Liver (tissue), 9 donors: ENCODE measurements around the gene CTSW. TPM values are rescaled to one million over a fixed set of nuclear protein-coding genes. Genes with fewer than 3 reads are reported as not detected.

Experiments
- DNase-seq: peaks from one replicate; pipeline ENCODE4 v3.0.0-alpha.2; 2017; ENCODE audit warnings: low spot score
- H3K27ac ChIP-seq, 2 donors: one replicate each; pipeline ENCODE4 v1.7.0; 2013; ENCODE audit warnings: inconsistent platforms in 2 of 2, low read length in 2 of 2, control low read depth in 1 of 2, low read depth in 1 of 2, mild to moderate bottlenecking in 1 of 2
- H3K27me3 ChIP-seq, 4 donors: one replicate each; pipeline versions ENCODE4 v1.6.1 to v1.7.0; 2013; ENCODE audit warnings: low read length in 3 of 4, inconsistent platforms in 1 of 4, mild to moderate bottlenecking in 1 of 4, moderate library complexity in 1 of 4; ENCODE audit not compliant: control insufficient read depth in 4 of 4, insufficient read depth in 4 of 4
- H3K36me3 ChIP-seq, 4 donors: one replicate each; pipeline versions ENCODE4 v1.6.1 to v1.7.0; 2013; ENCODE audit warnings: low read length in 3 of 4, mild to moderate bottlenecking in 3 of 4, low read depth in 1 of 4, moderate library complexity in 1 of 4; ENCODE audit not compliant: control insufficient read depth in 4 of 4, insufficient read depth in 3 of 4
- H3K4me1 ChIP-seq, 4 donors: one replicate each; pipeline versions ENCODE4 v1.6.1 to v1.7.0; 2013; ENCODE audit warnings: low read length in 3 of 4, mild to moderate bottlenecking in 3 of 4, moderate library complexity in 1 of 4; ENCODE audit not compliant: control insufficient read depth in 4 of 4, insufficient read depth in 4 of 4
- H3K4me3 ChIP-seq, 3 donors: one replicate each; pipeline versions ENCODE4 v1.6.1 to v1.7.0; 2013; ENCODE audit warnings: low read length in 3 of 3, control low read depth in 1 of 3, low read depth in 1 of 3, mild to moderate bottlenecking in 1 of 3
- H3K9ac ChIP-seq, 2 donors: one replicate each; pipeline ENCODE4 v1.7.0; 2013; ENCODE audit warnings: low read length in 2 of 2, mild to moderate bottlenecking in 2 of 2, moderate library complexity in 2 of 2, control low read depth in 1 of 2, low read depth in 1 of 2
- H3K9me3 ChIP-seq, 4 donors: one replicate each; pipeline versions ENCODE4 v1.6.1 to v1.7.0; 2013; ENCODE audit warnings: low read length in 3 of 4; ENCODE audit not compliant: control insufficient read depth in 4 of 4
- EGR1 ChIP-seq, 2 donors: IDR thresholded peaks; 2 replicates each; pipeline ENCODE4 v1.6.1; 2016 to 2018; ENCODE audit warnings: antibody characterized with exemption in 2 of 2, low read depth in 2 of 2
- FOXA1 ChIP-seq: IDR thresholded peaks from 2 replicates; pipeline ENCODE4 v1.6.1; 2016; ENCODE audit warnings: antibody characterized with exemption
- FOXA2 ChIP-seq: IDR thresholded peaks from 2 replicates; pipeline ENCODE4 v1.6.1; 2016; ENCODE audit warnings: antibody characterized with exemption
- GABPA ChIP-seq, 2 donors: IDR thresholded peaks in 1 of 2; conservative IDR thresholded peaks in 1 of 2; 2 replicates each; pipeline ENCODE4 v1.6.1; 2016; ENCODE audit warnings: antibody characterized with exemption in 2 of 2, mild to moderate bottlenecking in 1 of 2, moderate library complexity in 1 of 2
- HNF4A ChIP-seq, 2 donors: conservative IDR thresholded peaks; 2 replicates each; pipeline ENCODE4 v1.6.1; 2016; ENCODE audit warnings: antibody characterized with exemption in 2 of 2, mild to moderate bottlenecking in 2 of 2
- HNF4G ChIP-seq: IDR thresholded peaks from 2 replicates; pipeline ENCODE4 v1.6.1; 2016; ENCODE audit warnings: antibody characterized with exemption
- MAX ChIP-seq: IDR thresholded peaks from 2 replicates; pipeline ENCODE4 v1.6.1; 2016; ENCODE audit warnings: antibody characterized with exemption
- NR2F2 ChIP-seq: IDR thresholded peaks from 2 replicates; pipeline ENCODE4 v1.6.1; 2016; ENCODE audit warnings: antibody characterized with exemption
- RAD21 ChIP-seq, 2 donors: IDR thresholded peaks; 2 replicates each; pipeline ENCODE4 v1.6.1; 2016; ENCODE audit warnings: antibody characterized with exemption in 2 of 2, mild to moderate bottlenecking in 2 of 2
- RXRA ChIP-seq, 2 donors: IDR thresholded peaks; 2 replicates each; pipeline ENCODE4 v1.6.1; 2017 to 2018; ENCODE audit warnings: antibody characterized with exemption in 2 of 2, mild to moderate bottlenecking in 1 of 2
- SP1 ChIP-seq: IDR thresholded peaks from 2 replicates; pipeline ENCODE4 v1.6.1; 2018; ENCODE audit warnings: antibody characterized with exemption, mild to moderate bottlenecking
- YY1 ChIP-seq: IDR thresholded peaks from 2 replicates; pipeline ENCODE4 v1.6.1; 2016; ENCODE audit warnings: antibody characterized with exemption, mild to moderate bottlenecking
- WGBS: extraction: QIAGEN DNeasy Blood & Tissue Kit; methylation state at CpG from one replicate; pipeline ENCODE4 v1.1.7; 2013; 5-methylcytosine and 5-hydroxymethylcytosine counted together
- polyA plus RNA-seq, 2 donors: library from polyadenylated mRNA; stranded (reverse) in 1 of 2; unstranded in 1 of 2; fragments of 200-250 nt in 1 of 2; fragments of >200 nt in 1 of 2; fragmentation: Nextera tagmentation in 1 of 2; extraction: Ambion mirVana in 1 of 2; gene quantifications; one replicate each; pipeline versions ENCODE4 v1.2.1 to v1.2.3, GENCODE V29; 2013 to 2015
- total RNA-seq, 2 donors: library from RNA; depleted of rRNA; stranded (reverse); fragments of >200 nt; gene quantifications; one replicate each; pipeline ENCODE4 v1.2.3, GENCODE V29; 2014
- TF ChIP-seq, protein P1 (sequence below): IDR thresholded peaks from 2 replicates; pipeline ENCODE4 v1.6.1; 2016; ENCODE audit warnings: antibody characterized with exemption
- TF ChIP-seq, protein P2 (sequence below): IDR thresholded peaks from 2 replicates; pipeline ENCODE4 v1.6.1; 2016; ENCODE audit warnings: antibody characterized with exemption, mild to moderate bottlenecking
- TF ChIP-seq, protein P3 (sequence below): IDR thresholded peaks from 2 replicates; pipeline ENCODE4 v1.6.1; 2016; ENCODE audit warnings: antibody characterized with exemption
- TF ChIP-seq, protein P4 (sequence below): fragments of 150-350 bp; IDR thresholded peaks from 2 replicates; pipeline ENCODE4 v1.5.1; 2017; ENCODE audit warnings: improper control_type of control experiment, low read depth, low read length; ENCODE audit not compliant: missing input control
- donor health status: healthy.
- donor health status: healthy.
- donor health status: healthy.
- donor health status: healthy.
- donor health status: healthy.

The CTSW gene
- total and polyA plus RNA-seq, 4 donors: 1.3 to 2.9 (median 2.1) TPM

GRCh38 chr11:65894034-65894591 lies 14.5 kb downstream of the CTSW start:
- 75% methylated on average over 16 of the region's 16 CpGs for WGBS
- Histone ChIP-seq H3K9ac (no peak overlapping the region), H3K4me1 (peaks cover 7 to 26% (median 17%) of the 10 kb centered on the region in 4 donors), H3K27ac (peak overlapping the region; percentile 79 to 80), H3K36me3 (no peaks in the 10 kb centered on the region), H3K27me3 (no peaks in the 10 kb centered on the region), H3K4me3 (no peak overlapping the region), H3K9me3 (no peaks in the 10 kb centered on the region)
- TF ChIP-seq GABPA (IDR thresholded peaks at IDR 0.05 in 1 of 2, conservative IDR thresholded peaks at IDR 0.05 in 1 of 2): no peak
- no peak for DNase-seq

GRCh38 chr11:65895482-65895981 lies 15.9 kb downstream of the CTSW start:
- Histone ChIP-seq H3K4me1 (peaks cover 0 to 32% (median 19%) of the 10 kb centered on the region in 4 donors), H3K4me3 (no peak overlapping the region), H3K9me3 (no peaks in the 10 kb centered on the region), H3K36me3 (peaks cover 0 to 1% (median 0%) of the 10 kb centered on the region in 4 donors), H3K27me3 (no peaks in the 10 kb centered on the region), H3K27ac (no peak overlapping the region), H3K9ac (no peak overlapping the region)
- WGBS: 93% methylated on average over 5 of the region's 5 CpGs
- DNase-seq: no peak
- TF ChIP-seq, protein P1, sequence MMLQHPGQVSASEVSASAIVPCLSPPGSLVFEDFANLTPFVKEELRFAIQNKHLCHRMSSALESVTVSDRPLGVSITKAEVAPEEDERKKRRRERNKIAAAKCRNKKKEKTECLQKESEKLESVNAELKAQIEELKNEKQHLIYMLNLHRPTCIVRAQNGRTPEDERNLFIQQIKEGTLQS: no peak
- TF ChIP-seq EGR1 (IDR thresholded peaks at IDR 0.05; ENCODE audit: low read depth in 2 of 2) (no peak), FOXA1 (no peak), FOXA2 (no peak), MAX (no peak), SP1 (no peak)
- TF ChIP-seq, protein P2, sequence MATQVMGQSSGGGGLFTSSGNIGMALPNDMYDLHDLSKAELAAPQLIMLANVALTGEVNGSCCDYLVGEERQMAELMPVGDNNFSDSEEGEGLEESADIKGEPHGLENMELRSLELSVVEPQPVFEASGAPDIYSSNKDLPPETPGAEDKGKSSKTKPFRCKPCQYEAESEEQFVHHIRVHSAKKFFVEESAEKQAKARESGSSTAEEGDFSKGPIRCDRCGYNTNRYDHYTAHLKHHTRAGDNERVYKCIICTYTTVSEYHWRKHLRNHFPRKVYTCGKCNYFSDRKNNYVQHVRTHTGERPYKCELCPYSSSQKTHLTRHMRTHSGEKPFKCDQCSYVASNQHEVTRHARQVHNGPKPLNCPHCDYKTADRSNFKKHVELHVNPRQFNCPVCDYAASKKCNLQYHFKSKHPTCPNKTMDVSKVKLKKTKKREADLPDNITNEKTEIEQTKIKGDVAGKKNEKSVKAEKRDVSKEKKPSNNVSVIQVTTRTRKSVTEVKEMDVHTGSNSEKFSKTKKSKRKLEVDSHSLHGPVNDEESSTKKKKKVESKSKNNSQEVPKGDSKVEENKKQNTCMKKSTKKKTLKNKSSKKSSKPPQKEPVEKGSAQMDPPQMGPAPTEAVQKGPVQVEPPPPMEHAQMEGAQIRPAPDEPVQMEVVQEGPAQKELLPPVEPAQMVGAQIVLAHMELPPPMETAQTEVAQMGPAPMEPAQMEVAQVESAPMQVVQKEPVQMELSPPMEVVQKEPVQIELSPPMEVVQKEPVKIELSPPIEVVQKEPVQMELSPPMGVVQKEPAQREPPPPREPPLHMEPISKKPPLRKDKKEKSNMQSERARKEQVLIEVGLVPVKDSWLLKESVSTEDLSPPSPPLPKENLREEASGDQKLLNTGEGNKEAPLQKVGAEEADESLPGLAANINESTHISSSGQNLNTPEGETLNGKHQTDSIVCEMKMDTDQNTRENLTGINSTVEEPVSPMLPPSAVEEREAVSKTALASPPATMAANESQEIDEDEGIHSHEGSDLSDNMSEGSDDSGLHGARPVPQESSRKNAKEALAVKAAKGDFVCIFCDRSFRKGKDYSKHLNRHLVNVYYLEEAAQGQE: no peak

DNA sequence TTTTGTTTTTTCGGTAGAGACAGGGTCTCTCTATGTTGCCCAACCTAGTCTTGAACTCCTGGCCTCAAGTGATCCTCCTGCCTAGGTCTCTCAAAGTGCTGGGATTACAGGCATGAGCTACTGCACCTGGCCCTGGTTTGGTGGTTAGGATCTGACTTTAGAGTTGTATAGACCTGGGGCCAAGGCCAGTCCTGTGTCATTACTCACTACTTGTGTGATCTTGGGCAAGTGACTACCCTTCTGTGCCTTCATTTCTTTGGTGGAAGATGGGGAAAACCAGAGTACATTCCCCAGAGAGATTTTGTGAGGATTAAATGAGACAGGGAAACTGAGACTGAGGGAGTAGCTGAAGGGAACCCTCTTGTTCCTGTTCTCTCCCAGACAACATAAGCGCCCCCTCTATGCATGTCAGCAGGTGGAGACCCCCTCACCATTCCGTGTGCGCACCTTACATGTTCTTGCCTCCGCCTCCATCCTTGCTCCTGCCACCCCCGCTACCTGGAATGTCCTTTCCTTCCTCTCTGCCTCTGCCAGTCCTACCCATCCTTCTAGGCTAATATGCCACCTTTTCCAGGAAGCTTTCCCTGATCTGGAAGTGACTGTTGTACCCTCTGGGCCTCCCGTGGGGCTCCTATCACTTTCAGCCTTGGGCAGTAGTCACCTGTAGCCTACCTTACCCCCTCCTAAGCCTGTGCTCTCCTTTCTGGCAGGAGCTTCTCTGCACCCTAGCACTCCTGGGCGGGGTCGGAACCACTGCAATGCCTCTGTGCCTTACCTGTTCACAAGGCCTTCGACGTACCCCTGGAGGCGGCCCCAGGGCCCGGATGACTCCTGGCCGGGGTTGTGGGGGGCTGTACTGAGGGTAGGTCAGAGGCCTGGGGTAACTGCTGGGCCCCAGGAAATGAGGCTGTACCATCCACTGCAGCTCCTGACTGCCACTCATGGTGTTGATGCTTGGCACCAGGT lies 16.7 kb downstream of the CTSW start:
- Histone ChIP-seq H3K9ac (no peak overlapping the region), H3K36me3 (peaks cover 0 to 1% (median 0%) of the 10 kb centered on the region in 4 donors), H3K4me3 (no peak overlapping the region), H3K27ac (no peak overlapping the region), H3K27me3 (no peaks in the 10 kb centered on the region), H3K9me3 (no peaks in the 10 kb centered on the region), H3K4me1 (peaks cover 0 to 26% (median 14%) of the 10 kb centered on the region in 4 donors)
- DNase-seq: no peak
- WGBS: 93% methylated on average over 14 of the region's 14 CpGs
- no peak for TF ChIP-seq HNF4G
- TF ChIP-seq, protein P3, sequence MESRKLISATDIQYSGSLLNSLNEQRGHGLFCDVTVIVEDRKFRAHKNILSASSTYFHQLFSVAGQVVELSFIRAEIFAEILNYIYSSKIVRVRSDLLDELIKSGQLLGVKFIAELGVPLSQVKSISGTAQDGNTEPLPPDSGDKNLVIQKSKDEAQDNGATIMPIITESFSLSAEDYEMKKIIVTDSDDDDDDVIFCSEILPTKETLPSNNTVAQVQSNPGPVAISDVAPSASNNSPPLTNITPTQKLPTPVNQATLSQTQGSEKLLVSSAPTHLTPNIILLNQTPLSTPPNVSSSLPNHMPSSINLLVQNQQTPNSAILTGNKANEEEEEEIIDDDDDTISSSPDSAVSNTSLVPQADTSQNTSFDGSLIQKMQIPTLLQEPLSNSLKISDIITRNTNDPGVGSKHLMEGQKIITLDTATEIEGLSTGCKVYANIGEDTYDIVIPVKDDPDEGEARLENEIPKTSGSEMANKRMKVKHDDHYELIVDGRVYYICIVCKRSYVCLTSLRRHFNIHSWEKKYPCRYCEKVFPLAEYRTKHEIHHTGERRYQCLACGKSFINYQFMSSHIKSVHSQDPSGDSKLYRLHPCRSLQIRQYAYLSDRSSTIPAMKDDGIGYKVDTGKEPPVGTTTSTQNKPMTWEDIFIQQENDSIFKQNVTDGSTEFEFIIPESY: no peak
- TF ChIP-seq NR2F2: no peak
- TF ChIP-seq, protein P4, sequence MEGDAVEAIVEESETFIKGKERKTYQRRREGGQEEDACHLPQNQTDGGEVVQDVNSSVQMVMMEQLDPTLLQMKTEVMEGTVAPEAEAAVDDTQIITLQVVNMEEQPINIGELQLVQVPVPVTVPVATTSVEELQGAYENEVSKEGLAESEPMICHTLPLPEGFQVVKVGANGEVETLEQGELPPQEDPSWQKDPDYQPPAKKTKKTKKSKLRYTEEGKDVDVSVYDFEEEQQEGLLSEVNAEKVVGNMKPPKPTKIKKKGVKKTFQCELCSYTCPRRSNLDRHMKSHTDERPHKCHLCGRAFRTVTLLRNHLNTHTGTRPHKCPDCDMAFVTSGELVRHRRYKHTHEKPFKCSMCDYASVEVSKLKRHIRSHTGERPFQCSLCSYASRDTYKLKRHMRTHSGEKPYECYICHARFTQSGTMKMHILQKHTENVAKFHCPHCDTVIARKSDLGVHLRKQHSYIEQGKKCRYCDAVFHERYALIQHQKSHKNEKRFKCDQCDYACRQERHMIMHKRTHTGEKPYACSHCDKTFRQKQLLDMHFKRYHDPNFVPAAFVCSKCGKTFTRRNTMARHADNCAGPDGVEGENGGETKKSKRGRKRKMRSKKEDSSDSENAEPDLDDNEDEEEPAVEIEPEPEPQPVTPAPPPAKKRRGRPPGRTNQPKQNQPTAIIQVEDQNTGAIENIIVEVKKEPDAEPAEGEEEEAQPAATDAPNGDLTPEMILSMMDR: no peak
- no peak for TF ChIP-seq YY1
- TF ChIP-seq MAX: no peak
- no peak for TF ChIP-seq FOXA1
- no peak for TF ChIP-seq FOXA2
- no peak for TF ChIP-seq HNF4A (conservative IDR thresholded peaks at IDR 0.05)
- TF ChIP-seq RXRA (IDR thresholded peaks at IDR 0.05): no peak
- no peak for TF ChIP-seq SP1
- no peak for TF ChIP-seq EGR1 (IDR thresholded peaks at IDR 0.05; ENCODE audit: low read depth in 2 of 2)
- TF ChIP-seq RAD21 (IDR thresholded peaks at IDR 0.05): no peak
- TF ChIP-seq, protein P1: no peak
